ENCODE measurements around the gene TOR2A.

Gene TOR2A

DNA sequence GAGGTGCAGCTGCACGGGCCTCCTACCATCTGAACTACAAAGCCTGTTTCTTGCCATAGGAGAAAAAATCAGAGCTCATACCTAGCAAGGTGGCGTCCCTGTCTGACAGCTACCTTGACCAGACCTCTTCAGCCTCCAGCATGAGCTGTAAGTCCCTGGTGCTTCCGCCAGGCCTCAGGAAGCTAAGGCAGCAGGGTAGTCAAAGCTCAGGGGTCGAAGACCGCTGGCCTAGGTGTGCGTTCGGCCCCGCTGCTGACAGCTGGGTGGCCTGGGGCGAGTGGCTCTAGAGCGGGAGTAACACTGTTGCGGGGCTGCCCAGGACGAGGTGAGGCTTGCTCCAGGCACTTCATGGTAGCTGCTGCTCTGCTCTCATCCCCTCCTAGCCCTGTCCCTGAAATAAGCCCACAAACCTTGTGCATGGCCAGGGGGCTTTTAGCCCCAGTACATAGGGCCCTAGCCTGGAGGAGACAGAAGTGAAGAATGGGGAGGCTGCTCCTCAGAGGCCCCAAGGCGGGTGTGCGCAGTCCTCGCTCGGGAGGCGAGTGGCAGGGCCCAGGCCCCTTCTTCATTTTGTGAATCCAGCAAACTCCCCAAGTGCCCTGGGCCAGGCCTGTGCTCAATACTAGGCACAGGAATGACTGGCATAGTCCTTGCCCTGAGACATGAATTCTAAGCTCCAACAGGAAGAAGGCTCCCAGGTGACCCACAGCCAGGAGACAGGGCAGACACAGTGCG, 5.4 kb downstream of the TOR2A start:
- H3K27ac ChIP-seq (ENCODE audit: low read depth, low read length, severe bottlenecking): no peak overlapping the region
- H3K4me1 ChIP-seq (ENCODE audit: control insufficient read depth, insufficient read depth, low read length, poor library complexity, severe bottlenecking): peaks cover 4% of the 10 kb centered on the region
- 92 to 94% methylated on average over 17 to 18 of the region's 18 CpGs for WGBS, 2 experiments (ENCODE audit: insufficient coverage in 2 of 2)
- no peaks in the 10 kb centered on the region for H3K9me3 ChIP-seq (ENCODE audit: control insufficient read depth, low read length)
- no peak overlapping the region for H3K4me3 ChIP-seq (ENCODE audit: extremely low read depth, insufficient read depth, low read length, poor library complexity, severe bottlenecking)
- peaks cover 5% of the 10 kb centered on the region for H3K36me3 ChIP-seq (ENCODE audit: control insufficient read depth, insufficient read depth, low read length)

GRCh38 chr9:127728808-127729207, 6.3 kb downstream of the TOR2A start:
- no peaks in the 10 kb centered on the region for H3K4me1 ChIP-seq (ENCODE audit: control insufficient read depth, insufficient read depth, low read length, poor library complexity, severe bottlenecking)
- H3K4me3 ChIP-seq (ENCODE audit: extremely low read depth, insufficient read depth, low read length, poor library complexity, severe bottlenecking): no peak overlapping the region
- WGBS, 2 experiments (ENCODE audit: insufficient coverage in 2 of 2): 87 to 93% methylated on average over 7 of the region's 8 CpGs
- H3K27ac ChIP-seq (ENCODE audit: low read depth, low read length, severe bottlenecking): no peak overlapping the region
- H3K36me3 ChIP-seq (ENCODE audit: control insufficient read depth, insufficient read depth, low read length): peaks cover 5% of the 10 kb centered on the region
- H3K9me3 ChIP-seq (ENCODE audit: control insufficient read depth, low read length): no peaks in the 10 kb centered on the region

- Histone ChIP-seq H3K4me3 (ENCODE audit: extremely low read depth, insufficient read depth, low read length, poor library complexity, severe bottlenecking) (no peak overlapping the region), H3K36me3 (ENCODE audit: control insufficient read depth, insufficient read depth, low read length) (peaks cover 3% of the 10 kb centered on the region), H3K9me3 (ENCODE audit: control insufficient read depth, low read length) (no peaks in the 10 kb centered on the region), H3K27ac (ENCODE audit: low read depth, low read length, severe bottlenecking) (no peak overlapping the region), H3K4me1 (ENCODE audit: control insufficient read depth, insufficient read depth, low read length, poor library complexity, severe bottlenecking) (no peaks in the 10 kb centered on the region)
- 84 to 89% methylated on average over 7 to 8 of the region's 8 CpGs for WGBS, 2 experiments (ENCODE audit: insufficient coverage in 2 of 2)
These were observed 8.2 kb downstream of the TOR2A start for GRCh38 chr9:127726871-127727270.

DNA sequence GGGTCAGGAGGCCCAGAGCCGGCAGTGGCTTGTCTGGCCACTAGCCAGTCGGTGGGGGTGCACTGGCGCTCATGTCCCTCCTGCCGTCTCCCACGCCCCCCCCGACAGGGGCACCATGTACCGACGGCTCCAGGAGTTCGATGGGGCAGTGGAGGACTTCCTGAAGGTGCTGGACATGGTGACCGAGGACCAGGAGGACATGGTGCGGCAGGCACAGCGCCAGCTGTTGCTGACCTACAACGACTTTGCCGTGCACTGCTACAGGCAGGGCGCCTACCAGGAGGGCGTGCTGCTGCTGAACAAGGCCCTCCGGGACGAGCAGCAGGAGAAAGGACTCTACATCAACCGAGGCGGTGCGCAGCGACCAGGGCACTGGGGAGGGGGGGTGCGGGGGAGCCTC, 11.1 kb downstream of the TOR2A start:
- H3K4me1 ChIP-seq (ENCODE audit: control insufficient read depth, insufficient read depth, low read length, poor library complexity, severe bottlenecking): no peaks in the 10 kb centered on the region
- 80 to 81% methylated on average over 19 of the region's 23 CpGs for WGBS, 2 experiments (ENCODE audit: insufficient coverage in 2 of 2)
- no peak overlapping the region for H3K27ac ChIP-seq (ENCODE audit: low read depth, low read length, severe bottlenecking)
- no peaks in the 10 kb centered on the region for H3K36me3 ChIP-seq (ENCODE audit: control insufficient read depth, insufficient read depth, low read length)
- H3K4me3 ChIP-seq (ENCODE audit: extremely low read depth, insufficient read depth, low read length, poor library complexity, severe bottlenecking): no peak overlapping the region
- H3K9me3 ChIP-seq (ENCODE audit: control insufficient read depth, low read length): no peaks in the 10 kb centered on the region

DNA sequence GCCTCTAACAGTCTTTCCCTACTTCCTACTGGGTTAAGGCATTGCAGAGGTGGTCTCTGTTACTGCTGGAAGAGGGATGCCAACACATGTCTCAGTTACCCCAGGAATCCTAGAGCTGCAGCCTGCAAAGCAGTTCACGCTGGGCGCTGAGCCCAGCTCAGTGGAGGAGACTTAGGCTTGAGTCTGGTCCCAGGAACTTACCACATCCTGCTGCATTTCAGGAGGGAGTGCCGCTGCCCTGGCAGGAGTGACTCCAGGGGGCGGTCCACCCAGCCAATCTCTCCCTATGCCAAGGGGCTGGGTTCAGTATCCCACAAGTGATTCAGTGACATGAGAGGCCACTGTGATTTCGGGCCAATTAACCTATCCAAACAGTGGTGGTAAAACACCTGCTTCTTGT, 11.7 kb downstream of the TOR2A start:
- Histone ChIP-seq H3K9me3 (ENCODE audit: control insufficient read depth, low read length) (no peaks in the 10 kb centered on the region), H3K27ac (ENCODE audit: low read depth, low read length, severe bottlenecking) (no peak overlapping the region), H3K4me3 (ENCODE audit: extremely low read depth, insufficient read depth, low read length, poor library complexity, severe bottlenecking) (no peak overlapping the region), H3K36me3 (ENCODE audit: control insufficient read depth, insufficient read depth, low read length) (no peaks in the 10 kb centered on the region), H3K4me1 (ENCODE audit: control insufficient read depth, insufficient read depth, low read length, poor library complexity, severe bottlenecking) (no peaks in the 10 kb centered on the region)
- WGBS, 2 experiments (ENCODE audit: insufficient coverage in 2 of 2): 94 to 100% methylated on average over 4 to 5 of the region's 5 CpGs

DNA sequence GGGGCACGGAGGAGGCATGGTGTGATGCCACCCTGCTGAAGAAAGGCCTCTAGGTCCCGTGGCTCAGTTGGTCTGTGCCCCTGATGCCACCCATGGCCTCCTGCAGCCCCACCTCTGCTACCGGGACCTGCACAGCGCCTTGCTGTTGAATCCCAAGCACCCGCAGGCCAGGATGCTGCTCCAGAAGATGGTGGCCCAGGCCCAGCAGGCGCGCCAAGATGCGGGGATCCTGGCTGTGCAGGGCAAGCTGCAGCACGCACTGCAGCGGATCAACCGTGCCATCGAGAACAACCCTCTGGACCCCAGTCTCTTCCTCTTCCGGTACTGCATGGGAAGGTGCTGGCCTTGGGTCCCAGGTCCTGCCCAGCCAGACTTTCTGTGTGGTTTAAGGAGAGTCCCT, 12.1 kb downstream of the TOR2A start:
- Histone ChIP-seq H3K27ac (ENCODE audit: low read depth, low read length, severe bottlenecking) (no peak overlapping the region), H3K4me3 (ENCODE audit: extremely low read depth, insufficient read depth, low read length, poor library complexity, severe bottlenecking) (no peak overlapping the region), H3K4me1 (ENCODE audit: control insufficient read depth, insufficient read depth, low read length, poor library complexity, severe bottlenecking) (no peaks in the 10 kb centered on the region), H3K36me3 (ENCODE audit: control insufficient read depth, insufficient read depth, low read length) (no peaks in the 10 kb centered on the region), H3K9me3 (ENCODE audit: control insufficient read depth, low read length) (no peaks in the 10 kb centered on the region)
- WGBS, 2 experiments (ENCODE audit: insufficient coverage in 2 of 2): 95 to 97% methylated on average over 10 to 13 of the region's 13 CpGs

- H3K4me3 ChIP-seq (ENCODE audit: extremely low read depth, insufficient read depth, low read length, poor library complexity, severe bottlenecking): no peak overlapping the region
- H3K4me1 ChIP-seq (ENCODE audit: control insufficient read depth, insufficient read depth, low read length, poor library complexity, severe bottlenecking): no peaks in the 10 kb centered on the region
- no peaks in the 10 kb centered on the region for H3K9me3 ChIP-seq (ENCODE audit: control insufficient read depth, low read length)
- 78% methylated on average over 8 to 10 of the region's 12 CpGs for WGBS, 2 experiments (ENCODE audit: insufficient coverage in 2 of 2)
- H3K27ac ChIP-seq (ENCODE audit: low read depth, low read length, severe bottlenecking): no peak overlapping the region
- no peaks in the 10 kb centered on the region for H3K36me3 ChIP-seq (ENCODE audit: control insufficient read depth, insufficient read depth, low read length)
These were observed 12.9 kb downstream of the TOR2A start for GRCh38 chr9:127722055-127722745.

- 71 to 75% methylated on average over 8 to 10 of the region's 11 CpGs for WGBS, 2 experiments (ENCODE audit: insufficient coverage in 2 of 2)
- Histone ChIP-seq H3K27ac (ENCODE audit: low read depth, low read length, severe bottlenecking) (no peak overlapping the region), H3K4me3 (ENCODE audit: extremely low read depth, insufficient read depth, low read length, poor library complexity, severe bottlenecking) (no peak overlapping the region), H3K9me3 (ENCODE audit: control insufficient read depth, low read length) (no peaks in the 10 kb centered on the region), H3K36me3 (ENCODE audit: control insufficient read depth, insufficient read depth, low read length) (no peaks in the 10 kb centered on the region), H3K4me1 (ENCODE audit: control insufficient read depth, insufficient read depth, low read length, poor library complexity, severe bottlenecking) (no peaks in the 10 kb centered on the region)
These were observed 13.7 kb downstream of the TOR2A start for GRCh38 chr9:127721391-127721821.

- H3K4me3 ChIP-seq (ENCODE audit: extremely low read depth, insufficient read depth, low read length, poor library complexity, severe bottlenecking): no peak overlapping the region
- no peaks in the 10 kb centered on the region for H3K9me3 ChIP-seq (ENCODE audit: control insufficient read depth, low read length)
- H3K36me3 ChIP-seq (ENCODE audit: control insufficient read depth, insufficient read depth, low read length): no peaks in the 10 kb centered on the region
- no peak overlapping the region for H3K27ac ChIP-seq (ENCODE audit: low read depth, low read length, severe bottlenecking)
- no peaks in the 10 kb centered on the region for H3K4me1 ChIP-seq (ENCODE audit: control insufficient read depth, insufficient read depth, low read length, poor library complexity, severe bottlenecking)
These were observed 14.2 kb downstream of the TOR2A start for GRCh38 chr9:127720865-127721227.

- no peak overlapping the region for H3K27ac ChIP-seq (ENCODE audit: low read depth, low read length, severe bottlenecking)
- H3K9me3 ChIP-seq (ENCODE audit: control insufficient read depth, low read length): no peaks in the 10 kb centered on the region
- H3K36me3 ChIP-seq (ENCODE audit: control insufficient read depth, insufficient read depth, low read length): no peaks in the 10 kb centered on the region
- H3K4me1 ChIP-seq (ENCODE audit: control insufficient read depth, insufficient read depth, low read length, poor library complexity, severe bottlenecking): no peaks in the 10 kb centered on the region
- H3K4me3 ChIP-seq (ENCODE audit: extremely low read depth, insufficient read depth, low read length, poor library complexity, severe bottlenecking): no peak overlapping the region
- 93% methylated on average over 11 to 12 of the region's 12 CpGs for WGBS, 2 experiments (ENCODE audit: insufficient coverage in 2 of 2)
These were observed 14.8 kb downstream of the TOR2A start for GRCh38 chr9:127720031-127720864.

Measured in mesodermal cell (in vitro differentiated cells).